HG02759 (cell line): ENCODE measurements around the gene MKLN1.
"Not testable (repeated sequence)": the region's sequence is repeated elsewhere in the genome, so short reads cannot be mapped to it uniquely, and the experiment has no call there.

ENCODE experiments used
- ATAC-seq: cut with Tn5 transposase; IDR thresholded peaks from one replicate; pipeline ENCODE4 v1.9.1; 2021; ENCODE audit warnings: mild to moderate bottlenecking, moderate library complexity; ENCODE audit not compliant: unreplicated experiment

The MKLN1 gene

DNA sequence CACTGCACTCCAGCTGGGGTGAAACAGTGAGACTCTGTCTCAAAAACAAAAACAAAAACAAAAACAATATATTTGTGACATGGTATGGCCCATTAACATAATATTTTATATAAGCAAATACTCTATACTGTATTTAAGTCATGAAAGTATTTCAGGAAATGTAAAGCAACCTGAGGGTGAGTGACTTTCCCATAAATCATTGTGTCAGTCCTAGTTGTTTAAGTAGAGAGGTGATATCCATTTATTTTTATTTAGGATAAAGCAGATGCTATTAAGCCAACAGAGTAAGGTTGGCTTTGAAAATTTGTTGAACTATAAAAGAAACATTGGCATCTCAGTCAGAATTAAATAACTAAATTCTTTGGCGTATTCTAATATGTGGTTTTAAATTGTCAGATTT, 60.5 kb downstream of the MKLN1 start:
- ATAC-seq, result no peak

DNA sequence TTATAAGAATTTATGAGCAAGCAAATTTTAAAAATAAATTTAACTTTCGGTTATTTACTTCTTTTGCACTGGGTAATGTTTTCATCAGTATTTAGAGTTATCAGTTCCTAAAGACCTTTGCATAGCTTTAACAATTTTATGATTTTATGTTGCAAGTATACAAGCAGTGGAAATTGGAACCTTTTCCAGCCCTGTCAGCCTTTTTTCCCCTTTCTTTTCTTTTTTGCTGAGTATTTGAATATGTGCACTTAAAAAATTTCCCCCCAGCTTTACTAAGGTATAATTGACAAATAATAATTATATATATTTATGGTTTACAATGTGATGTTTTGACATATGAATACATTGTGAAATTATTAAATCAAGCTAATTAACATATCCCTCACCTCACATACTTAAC, 62.6 kb downstream of the MKLN1 start:
- ATAC-seq, result no peak

DNA sequence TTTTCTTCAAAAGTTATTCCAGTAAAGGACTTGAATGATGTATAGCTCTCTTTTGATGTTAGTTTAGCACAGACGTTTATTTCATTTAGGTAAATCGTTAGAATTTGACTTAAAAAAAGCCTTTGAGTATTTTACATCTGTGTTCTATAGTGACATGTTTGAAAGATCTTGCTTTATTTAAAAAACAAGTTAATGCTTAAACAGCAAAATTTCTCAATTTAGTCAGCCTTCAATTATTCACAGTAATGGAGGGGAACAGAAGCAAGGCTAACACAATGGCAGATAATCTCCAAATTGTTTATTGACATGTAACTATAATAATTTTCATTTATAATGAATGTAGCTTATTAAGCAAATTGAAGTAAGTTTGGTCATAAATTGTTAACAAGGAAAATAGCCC, 63.5 kb downstream of the MKLN1 start:
- no peak for ATAC-seq

DNA sequence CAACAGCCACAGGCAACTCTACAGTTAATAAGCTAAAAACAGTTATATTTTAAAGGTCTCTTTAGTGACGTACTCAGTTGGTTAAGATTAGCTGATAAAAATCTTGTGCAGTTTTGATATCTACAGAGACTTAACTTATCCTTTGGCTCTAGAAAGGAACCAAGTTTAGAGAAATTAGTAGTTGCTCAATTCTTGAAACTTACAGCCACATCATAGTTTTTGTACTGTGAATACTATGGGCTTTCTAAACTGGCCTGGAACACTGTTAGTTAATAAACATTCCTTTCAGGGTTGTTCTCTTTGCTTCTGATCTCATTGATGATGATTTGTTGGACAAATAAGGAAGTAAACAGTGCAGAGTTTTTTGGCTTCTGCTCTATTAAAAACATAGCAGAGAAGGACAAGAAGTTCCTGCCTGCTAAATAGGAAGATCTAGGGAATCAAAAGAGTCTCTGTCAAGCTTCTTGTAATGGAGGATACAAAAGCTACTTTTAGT, 73.1 kb downstream of the MKLN1 start:
- no peak for ATAC-seq

DNA sequence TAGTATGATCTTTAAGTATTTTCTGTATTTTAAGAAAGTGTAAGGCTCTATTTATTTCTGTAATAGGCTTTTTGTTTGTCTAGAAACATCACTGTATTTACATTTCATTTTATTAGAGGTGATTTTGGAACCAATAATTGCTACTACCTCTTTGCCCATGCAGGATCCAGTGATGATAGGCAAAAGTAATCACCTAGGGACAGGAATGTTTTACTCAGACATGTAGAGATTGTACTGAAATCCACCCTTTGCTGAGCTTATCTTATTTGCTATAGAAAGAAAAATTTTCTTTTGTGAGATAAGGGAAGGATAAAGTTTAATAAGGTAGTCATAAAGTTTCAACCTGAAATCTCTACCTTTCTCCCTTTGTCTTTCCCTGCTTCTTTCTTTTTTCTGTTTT, 73.5 kb downstream of the MKLN1 start:
- no peak for ATAC-seq

DNA sequence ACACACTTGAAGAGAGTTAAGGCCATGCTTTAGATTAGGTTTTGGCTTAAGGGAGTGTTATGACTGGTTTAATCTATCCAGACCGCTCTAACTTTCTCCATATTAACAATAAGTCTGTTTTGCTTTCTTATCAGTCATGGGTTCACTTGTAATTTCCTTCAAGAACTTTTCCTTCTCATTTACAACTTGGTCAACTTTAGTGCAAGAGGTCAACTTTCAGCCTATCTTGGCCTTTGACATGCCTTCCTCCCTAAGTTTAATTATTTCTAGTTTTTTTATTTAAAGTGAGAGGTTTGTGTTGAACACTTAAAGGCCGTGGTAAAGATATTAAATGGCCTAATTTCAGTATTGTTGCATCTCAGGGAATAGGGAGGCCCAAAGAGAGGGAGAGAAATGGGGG, 75.6 kb downstream of the MKLN1 start:
- ATAC-seq, result no peak

DNA sequence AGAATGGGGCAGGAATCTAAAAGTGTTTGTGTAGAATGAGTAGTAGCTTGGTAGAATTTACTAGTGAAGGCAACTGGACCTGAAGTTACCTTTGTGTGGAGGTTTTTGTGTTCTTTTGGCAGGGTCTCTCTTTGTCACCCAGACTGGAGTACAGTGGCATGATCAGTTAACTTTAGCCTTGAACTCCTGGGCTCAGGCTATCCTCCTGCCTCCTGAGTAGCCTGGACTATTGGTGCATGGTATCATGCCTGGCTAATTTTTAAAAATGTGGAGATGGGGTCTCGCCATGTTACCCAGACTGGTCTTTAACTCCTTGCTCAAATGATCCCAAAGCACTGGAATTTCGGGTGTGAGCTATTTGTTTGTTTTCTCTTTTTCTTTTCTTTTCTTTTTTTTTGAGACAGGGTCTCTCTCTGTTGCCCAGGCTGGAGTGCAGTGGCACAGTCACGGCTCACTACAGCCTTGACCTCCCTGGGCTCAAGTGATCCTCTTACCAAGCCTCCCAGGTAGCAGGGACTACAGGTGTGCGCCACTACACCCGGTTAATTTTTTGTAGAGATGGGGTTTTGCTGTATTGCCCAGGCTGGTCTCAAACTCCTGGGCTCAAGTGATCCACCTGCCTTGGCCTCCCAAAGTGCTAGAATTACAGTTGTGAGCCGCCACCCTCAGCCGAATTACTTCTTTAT, 76.7 kb downstream of the MKLN1 start:
- ATAC-seq, result no peak

DNA sequence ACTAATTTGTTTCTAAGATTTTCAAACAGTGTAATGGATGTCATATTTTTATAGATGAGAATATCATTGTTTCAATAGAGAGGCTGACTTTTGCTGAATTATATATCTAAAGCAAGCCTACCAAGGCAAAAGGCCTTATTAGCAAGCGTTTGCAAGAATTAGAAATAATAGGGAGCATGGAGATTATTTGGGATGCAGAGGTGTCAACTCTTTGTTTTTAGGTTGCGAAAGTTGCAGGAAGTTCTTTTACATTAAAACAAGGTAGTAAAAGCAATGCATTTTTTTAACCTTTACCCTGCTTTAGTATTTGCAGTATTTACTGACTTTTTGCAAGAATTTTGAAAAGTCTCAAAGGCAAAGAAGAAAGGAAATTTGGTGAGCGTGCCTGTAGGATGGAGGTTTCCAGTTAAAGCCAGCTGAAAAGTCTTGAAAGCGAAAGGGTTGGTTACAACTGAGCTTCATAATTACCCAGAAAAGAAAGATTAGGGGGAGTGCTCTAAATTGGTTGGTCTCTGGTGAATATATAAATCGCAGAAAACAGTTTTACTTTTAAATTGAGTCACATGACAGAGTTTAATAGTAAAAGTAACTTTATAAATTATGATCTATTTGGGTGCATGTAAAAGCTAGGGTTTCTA, 81.6 kb downstream of the MKLN1 start:
- ATAC-seq, result no peak

DNA sequence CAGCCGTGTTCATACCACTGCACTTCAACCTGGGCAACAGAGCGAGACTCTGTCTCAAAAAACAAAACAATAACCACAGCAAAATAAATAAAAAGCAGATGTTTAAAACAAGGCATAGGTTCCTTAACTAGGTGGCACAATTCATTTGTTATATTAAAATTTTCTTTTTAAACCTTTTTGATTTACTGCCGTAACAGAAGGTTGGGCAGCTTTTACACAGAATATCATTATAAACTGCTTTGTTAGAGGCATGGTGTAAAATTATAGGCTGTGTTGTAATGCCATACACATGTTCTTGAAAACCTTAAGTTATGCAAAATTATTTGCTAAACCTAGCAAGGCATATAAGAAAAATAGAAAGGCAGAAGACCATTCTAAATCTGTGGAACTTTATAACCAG, 84.4 kb downstream of the MKLN1 start:
- ATAC-seq, result no peak

DNA sequence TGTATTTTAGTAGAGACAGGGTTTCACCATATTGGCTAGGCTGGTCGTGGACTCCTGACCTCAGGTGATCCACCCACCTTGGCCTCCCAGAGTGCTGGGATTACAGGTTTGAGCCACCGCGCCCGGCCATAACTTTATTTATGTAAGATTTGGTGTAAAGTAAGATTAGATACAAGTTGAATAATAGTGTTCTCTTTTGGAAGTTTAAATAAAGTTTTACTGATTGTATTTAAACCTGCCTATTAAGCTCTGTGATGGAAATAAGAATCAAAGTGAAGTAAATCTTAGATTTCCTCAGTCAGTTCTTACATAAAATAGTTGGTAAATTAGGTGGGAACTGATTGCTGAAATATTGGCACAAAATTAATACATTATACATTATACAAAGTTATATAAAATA, 86.0 kb downstream of the MKLN1 start:
- ATAC-seq, result no peak

DNA sequence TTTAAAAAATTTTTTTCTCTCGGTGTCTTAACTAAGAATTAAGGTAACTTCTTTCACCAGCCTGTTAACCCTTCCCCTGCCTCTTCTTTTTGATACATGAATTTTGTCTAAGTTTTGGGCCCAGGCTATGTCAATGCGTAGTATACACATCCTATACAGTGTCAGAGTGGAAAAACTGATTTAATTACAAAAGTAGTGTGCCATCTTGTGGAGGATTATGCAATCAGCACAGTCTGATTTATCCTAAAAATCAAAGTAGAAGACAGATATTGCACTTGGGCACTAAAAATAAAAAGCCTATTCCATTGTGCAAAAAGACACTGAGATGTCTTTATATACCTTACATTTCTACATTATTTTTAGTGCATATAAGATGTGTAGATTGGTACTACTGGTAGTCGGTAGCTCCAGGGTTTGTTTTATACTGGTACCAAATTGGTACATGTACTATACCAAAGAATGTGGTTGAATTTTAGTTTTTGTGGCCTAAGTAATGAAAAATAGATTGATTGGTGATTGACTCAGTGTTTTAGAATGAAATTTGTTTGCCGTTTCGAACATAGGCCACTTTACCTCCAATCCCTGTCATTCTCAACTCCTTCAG, 96.6 kb downstream of the MKLN1 start:
- no peak for ATAC-seq

DNA sequence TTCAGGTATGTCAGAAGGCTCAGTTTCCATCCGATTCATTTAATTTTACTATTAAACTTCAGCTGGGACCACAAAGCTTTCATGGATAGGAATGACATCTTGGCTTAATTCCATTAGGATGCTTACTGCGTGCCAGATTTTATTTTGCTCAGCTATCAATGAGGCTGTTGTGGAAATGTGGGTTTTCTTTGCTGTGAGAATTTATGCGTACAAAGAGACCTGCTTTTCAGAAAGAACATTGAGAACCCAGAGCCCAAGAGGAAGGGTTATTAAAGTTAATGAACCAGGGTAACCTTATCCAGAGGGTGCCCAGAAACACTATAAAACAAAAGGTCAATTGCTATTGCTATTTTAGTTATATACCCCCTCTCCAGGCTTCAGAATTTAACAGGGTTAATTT, 98.3 kb downstream of the MKLN1 start:
- no peak for ATAC-seq

DNA sequence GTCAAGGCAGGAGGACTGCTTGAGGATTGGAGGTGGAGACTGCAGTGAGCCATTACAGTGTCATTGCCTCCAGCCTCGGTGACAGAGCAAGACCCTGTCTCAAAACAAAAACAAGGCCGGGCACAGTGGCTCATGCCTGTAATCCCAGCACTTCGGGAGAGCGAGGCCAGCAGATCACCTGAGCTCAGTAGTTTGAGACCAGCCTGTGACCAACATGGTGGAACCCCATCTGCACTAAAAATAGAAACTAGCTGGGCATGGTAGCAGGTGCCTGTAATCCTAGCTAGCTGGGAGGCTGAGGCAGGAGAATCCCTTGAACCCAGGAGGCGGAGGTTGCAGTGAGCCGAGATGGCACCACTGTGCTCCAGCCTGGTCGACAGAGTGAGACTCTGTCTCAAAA, 103.2 kb downstream of the MKLN1 start:
- ATAC-seq, result not testable (repeated sequence)

DNA sequence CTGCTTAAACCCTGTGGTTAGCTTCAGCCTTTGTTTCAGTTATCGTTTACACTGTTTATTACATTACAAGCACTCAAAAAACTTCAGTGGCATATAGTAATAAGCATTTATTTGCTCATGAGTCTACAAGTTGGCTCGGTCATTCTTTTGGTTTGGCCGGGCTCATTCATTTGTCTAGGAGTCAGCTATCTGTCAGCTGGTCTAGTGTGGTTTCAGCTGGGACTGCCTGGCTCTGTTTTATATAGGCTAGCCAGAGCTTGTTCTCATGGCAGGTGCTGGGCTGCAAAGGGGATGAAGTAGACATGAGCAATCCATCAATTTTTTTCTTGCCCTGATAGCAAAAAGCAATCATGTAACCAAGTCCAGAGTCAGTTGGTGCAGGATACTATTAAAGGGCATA, 103.6 kb downstream of the MKLN1 start:
- ATAC-seq, result no peak

DNA sequence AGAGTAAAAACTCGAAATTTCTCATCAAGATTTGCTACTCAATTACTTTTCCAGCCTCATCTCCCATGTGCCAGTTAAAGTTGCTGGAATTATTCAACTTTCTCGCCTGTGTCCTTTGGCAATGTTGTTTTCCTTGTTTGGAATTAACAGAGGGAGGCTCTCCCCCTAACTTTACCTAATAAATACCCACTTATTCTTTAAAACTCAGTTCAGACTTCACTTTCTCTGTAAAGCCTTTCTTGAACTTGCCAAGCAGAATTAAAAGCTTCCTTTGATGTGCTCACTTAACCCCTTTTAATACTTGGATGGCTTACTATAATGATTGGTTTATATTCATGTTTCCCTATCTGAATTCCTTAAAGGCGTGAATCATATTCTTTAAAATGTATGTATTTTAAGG, 104.1 kb downstream of the MKLN1 start:
- ATAC-seq, result no peak

DNA sequence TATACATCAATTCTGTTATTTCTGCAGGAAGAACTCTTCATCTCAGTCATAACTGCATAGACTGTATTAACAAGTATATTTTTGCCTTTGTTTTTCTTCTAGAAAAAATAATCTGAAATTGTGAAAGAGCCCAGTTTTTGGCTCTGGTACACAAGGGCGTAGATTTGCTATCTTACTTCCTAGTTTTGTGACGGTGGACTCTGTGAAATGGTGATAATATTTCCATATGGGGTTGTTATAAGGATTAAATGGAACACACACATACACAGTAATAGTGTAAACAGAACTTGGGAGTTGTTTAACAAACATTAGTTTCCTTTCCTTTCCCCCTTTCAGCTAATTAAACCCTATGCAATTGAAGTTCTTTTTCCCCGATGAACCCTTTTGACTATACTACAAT, 108.7 kb downstream of the MKLN1 start:
- no peak for ATAC-seq

DNA sequence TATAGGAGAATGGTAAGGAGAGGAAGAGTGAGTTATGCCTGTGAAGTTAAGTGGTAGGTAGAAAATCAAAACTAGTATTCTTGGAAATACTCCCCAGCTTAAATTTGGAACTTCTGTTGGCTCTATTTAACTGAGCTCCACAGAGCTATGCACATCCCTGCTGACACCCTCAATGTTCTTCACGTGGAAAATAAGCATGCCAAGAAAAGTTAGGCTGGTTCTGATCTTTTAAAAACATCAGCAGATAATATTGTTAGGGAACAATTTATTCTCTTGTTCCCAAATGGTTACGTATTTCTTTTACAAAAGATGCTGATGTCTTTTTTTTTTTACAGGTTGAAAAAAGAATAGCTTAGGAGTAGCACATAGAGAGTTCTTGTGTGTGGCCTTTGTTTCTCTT, 111.3 kb downstream of the MKLN1 start:
- ATAC-seq, result no peak

DNA sequence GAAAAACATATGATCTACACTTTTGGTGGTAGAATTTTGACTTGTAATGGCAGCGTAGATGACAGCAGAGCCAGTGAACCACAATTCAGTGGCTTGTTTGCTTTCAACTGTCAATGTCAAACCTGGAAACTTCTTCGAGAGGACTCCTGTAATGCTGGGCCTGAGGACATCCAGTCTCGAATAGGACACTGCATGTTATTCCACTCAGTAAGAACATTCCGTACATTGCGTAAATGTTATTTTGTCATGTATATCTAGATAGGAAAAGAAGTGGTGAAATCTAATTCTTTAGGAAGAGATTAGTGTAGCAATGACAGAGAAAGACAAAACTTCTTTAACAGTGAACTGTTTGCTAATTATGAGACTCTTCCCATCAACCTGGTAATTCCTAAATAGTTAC, 115.8 kb downstream of the MKLN1 start:
- no peak for ATAC-seq

DNA sequence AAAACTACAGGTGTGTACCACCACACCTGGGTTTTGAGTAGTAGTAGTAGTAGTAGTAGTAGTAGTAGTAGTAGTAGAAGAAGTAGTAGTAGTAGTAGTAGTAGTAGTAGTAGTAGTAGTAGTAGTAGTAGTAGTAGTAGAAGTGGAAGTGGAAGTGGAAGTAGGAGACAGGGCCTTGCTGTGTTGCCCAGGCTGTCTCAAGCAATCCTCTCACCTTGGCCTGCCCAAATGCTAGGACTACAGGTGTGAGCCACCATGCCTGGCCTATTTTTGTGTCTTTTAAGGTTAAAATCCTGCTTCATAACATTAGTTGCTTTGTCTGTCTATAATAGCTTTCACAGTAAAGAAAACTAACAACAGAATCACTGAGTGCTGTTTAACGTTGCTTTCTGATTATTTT, 117.0 kb downstream of the MKLN1 start:
- ATAC-seq, result no peak

DNA sequence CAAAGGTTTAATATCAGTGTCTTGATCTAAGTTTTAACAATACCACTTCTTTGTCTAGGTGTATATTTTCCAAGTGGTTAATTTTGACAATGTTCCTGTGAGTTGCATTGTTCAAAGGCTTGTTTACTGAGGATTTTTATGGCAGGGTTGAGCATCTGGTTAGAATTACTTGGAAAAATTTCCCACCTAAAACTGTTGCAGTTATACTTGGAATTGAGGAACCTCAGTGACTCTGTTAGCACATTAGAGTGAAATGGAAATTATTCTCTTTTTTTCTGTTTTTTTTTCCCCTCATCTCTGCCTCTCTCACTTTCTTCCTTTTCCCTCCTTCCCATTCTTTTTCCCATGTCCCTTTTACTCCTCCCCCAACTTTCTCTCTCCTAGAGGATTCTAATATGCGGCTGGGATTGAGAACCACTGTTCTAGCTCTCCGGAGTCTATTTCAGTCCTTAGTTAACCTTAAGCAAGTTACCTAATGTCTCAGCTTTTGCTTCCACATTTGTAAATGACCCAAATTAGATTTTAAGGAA, 121.8 kb downstream of the MKLN1 start:
- no peak for ATAC-seq

DNA sequence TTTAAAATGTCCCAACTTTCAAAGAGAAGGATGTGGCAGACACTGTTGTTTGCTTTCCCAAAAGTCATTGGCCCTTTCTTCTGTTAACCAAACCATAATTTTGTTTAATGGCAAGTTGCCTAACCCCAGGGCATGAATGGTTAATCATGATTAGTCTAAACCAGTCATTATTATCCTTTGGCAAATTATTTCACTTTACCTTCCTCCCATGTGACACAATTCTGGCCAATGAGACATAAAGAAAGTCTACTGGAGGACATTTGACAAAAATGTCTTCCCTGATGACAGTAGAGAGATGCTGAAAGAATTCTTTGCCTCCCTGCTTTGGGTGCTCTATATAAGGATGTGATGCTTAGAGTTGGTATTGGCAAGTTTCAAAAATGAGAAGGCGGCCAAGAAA, 126.8 kb downstream of the MKLN1 start:
- ATAC-seq, result no peak

DNA sequence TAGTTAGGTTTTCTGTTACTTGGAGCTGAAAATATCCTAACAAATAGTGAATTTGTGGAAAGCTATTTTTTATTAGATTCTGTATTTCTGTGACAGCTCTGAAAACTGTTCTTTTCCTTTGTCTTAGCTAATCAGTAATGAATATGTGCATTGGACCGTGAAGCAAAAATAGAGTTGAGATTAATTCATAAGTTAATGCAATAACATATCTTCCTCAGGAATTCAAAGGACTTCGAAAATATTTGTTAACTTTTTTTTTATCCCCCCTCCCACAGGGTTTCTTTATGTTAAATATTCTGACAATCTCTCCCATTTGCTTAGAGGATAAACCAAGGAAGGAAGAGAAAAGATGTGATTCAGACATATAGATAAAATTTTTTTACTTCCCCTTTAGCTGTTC, 127.3 kb downstream of the MKLN1 start:
- ATAC-seq, result no peak
